Nephron progenitor cell (in vitro differentiated cells): ENCODE results near the gene DNAI1.
A peak's percentile ranks its signal among the peaks of the same experiment; 100 is the strongest.

Experiments
- DNase-seq: peaks from one replicate; pipeline ENCODE4 v3.0.0; 2021
- H3K27ac Mint-ChIP-seq: 2 replicates; pipeline ENCODE4 v1.8.0; 2021; ENCODE audit warnings: mild to moderate bottlenecking, moderate library complexity, mixed read lengths
- H3K27me3 Mint-ChIP-seq: 2 replicates; pipeline ENCODE4 v1.8.0; 2021; ENCODE audit warnings: mild to moderate bottlenecking, low read depth, mixed read lengths; ENCODE audit not compliant: poor library complexity
- H3K36me3 Mint-ChIP-seq: 2 replicates; pipeline ENCODE4 v1.8.0; 2021; ENCODE audit warnings: low read depth, mixed read lengths
- H3K4me1 Mint-ChIP-seq: 2 replicates; pipeline ENCODE4 v1.8.0; 2021; ENCODE audit warnings: mixed read lengths
- H3K4me3 Mint-ChIP-seq: 2 replicates; pipeline ENCODE4 v1.8.0; 2021; ENCODE audit warnings: mild to moderate bottlenecking, moderate library complexity, mixed read lengths
- H3K9me3 Mint-ChIP-seq: 2 replicates; pipeline ENCODE4 v1.8.0; 2021; ENCODE audit warnings: mild to moderate bottlenecking, moderate library complexity, mixed read lengths
- TF ChIP-seq, protein P1 (sequence below): fragments of 200-600 bp; sonication (generic); IDR thresholded peaks from 2 replicates; pipeline ENCODE4 v1.5.0; 2021; ENCODE audit warnings: antibody characterized with exemption

DNAI1 gene

GRCh38 chr9:34565856-34566255 is 107.3 kb downstream of the DNAI1 start:
- no peak overlapping the region for H3K4me3 Mint-ChIP-seq
- TF ChIP-seq, protein P1, sequence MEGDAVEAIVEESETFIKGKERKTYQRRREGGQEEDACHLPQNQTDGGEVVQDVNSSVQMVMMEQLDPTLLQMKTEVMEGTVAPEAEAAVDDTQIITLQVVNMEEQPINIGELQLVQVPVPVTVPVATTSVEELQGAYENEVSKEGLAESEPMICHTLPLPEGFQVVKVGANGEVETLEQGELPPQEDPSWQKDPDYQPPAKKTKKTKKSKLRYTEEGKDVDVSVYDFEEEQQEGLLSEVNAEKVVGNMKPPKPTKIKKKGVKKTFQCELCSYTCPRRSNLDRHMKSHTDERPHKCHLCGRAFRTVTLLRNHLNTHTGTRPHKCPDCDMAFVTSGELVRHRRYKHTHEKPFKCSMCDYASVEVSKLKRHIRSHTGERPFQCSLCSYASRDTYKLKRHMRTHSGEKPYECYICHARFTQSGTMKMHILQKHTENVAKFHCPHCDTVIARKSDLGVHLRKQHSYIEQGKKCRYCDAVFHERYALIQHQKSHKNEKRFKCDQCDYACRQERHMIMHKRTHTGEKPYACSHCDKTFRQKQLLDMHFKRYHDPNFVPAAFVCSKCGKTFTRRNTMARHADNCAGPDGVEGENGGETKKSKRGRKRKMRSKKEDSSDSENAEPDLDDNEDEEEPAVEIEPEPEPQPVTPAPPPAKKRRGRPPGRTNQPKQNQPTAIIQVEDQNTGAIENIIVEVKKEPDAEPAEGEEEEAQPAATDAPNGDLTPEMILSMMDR, result no peak
- peaks cover 9% of the 10 kb centered on the region for H3K27me3 Mint-ChIP-seq
- peaks cover 52% of the 10 kb centered on the region for H3K36me3 Mint-ChIP-seq
- peak overlapping the region; percentile 14 for H3K27ac Mint-ChIP-seq
- no peaks in the 10 kb centered on the region for H3K9me3 Mint-ChIP-seq
- H3K4me1 Mint-ChIP-seq, result peaks cover 99% of the 10 kb centered on the region
- DNase-seq, result no peak

GRCh38 chr9:34566322-34566721 is 107.7 kb downstream of the DNAI1 start:
- TF ChIP-seq, protein P1, result no peak
- Mint-ChIP-seq H3K4me3 (peak overlapping the region; percentile 2), H3K27me3 (peaks cover 9% of the 10 kb centered on the region)

DNA sequence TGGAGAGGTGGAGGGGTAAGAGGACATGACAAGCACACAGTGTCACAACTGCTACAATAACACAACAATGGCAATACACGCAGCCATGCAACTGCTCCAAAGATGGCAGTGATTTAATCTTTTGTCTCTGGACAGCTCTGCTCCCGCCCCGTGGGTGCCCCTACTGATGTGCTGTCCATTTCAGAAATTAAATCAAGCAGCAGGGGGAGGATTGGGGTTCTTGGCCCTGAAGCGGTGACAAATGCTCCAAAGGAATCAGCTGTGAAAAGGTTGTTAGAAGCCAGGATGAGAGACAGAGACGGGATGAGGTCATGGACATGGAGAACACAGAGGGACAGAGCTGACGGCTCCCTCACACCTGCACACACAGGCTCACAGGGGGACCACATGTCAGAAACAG is 108.4 kb downstream of the DNAI1 start:
- TF ChIP-seq, protein P1, result no peak
- Mint-ChIP-seq H3K27ac (peak overlapping the region; percentile 52), H3K27me3 (peaks cover 9% of the 10 kb centered on the region), H3K9me3 (no peaks in the 10 kb centered on the region), H3K4me3 (peak overlapping the region; percentile 2), H3K4me1 (peaks cover 99% of the 10 kb centered on the region), H3K36me3 (peaks cover 44% of the 10 kb centered on the region)
- no peak for DNase-seq

More at GRCh38 chr9:34566322-34566721, 107.7 kb downstream of the DNAI1 start:
- peaks cover 50% of the 10 kb centered on the region for H3K36me3 Mint-ChIP-seq
- DNase-seq, result peak; percentile 40
- no peak overlapping the region for H3K27ac Mint-ChIP-seq
- peaks cover 99% of the 10 kb centered on the region for H3K4me1 Mint-ChIP-seq
- no peaks in the 10 kb centered on the region for H3K9me3 Mint-ChIP-seq

- H3K9me3 Mint-ChIP-seq, result no peaks in the 10 kb centered on the region
- H3K4me3 Mint-ChIP-seq, result peak overlapping the region; percentile 57
- H3K4me1 Mint-ChIP-seq, result peaks cover 99% of the 10 kb centered on the region
- DNase-seq, result no peak
- H3K27ac Mint-ChIP-seq, result no peak overlapping the region
- TF ChIP-seq, protein P1, result no peak
- peaks cover 9% of the 10 kb centered on the region for H3K27me3 Mint-ChIP-seq
- peaks cover 34% of the 10 kb centered on the region for H3K36me3 Mint-ChIP-seq
Observed at GRCh38 chr9:34568133-34568532, 109.5 kb downstream of the DNAI1 start.

DNA sequence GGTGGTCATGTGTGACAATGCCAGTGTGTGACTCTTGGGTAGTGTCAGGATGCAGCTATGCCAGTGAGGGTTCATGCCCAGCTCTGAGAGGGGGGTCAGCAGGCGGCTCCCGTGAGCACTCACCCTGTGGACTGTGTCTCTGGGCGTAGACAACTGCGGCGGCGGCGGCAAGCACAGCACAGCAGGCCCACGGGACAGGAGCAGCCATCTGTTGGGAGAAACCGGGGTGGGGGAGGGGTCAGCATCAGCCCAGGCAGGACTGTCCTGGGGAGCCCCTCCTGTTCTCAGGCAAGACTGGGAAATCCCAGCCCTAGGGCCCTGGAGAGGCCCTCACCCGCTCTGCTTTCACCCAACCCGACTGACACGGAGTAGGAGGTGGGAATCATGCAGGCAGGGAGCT is 110.2 kb downstream of the DNAI1 start:
- Mint-ChIP-seq H3K4me3 (peak overlapping the region; percentile 57), H3K36me3 (peaks cover 28% of the 10 kb centered on the region), H3K4me1 (peaks cover 99% of the 10 kb centered on the region), H3K27ac (no peak overlapping the region), H3K9me3 (no peaks in the 10 kb centered on the region), H3K27me3 (peaks cover 9% of the 10 kb centered on the region)
- TF ChIP-seq, protein P1, result no peak
- peak; percentile 39 for DNase-seq

DNA sequence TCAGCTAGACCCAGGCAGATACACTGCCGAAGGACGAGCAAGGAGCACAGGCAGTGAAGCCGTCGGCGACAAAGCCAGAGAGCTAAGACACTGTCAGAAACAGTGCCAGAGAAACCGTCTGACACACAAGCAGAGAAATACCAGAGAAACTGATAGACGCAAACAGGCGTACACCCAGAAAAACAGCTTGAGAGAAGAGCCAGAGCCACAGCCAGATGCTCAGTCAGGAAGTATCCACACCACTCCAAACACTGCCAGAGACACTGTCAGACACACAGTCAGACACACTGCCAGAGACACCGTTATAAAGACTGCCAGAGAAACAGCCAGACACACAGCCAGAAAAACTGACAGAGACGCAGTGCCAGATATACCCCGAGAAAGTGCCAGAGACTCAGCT is 111.8 kb downstream of the DNAI1 start:
- peaks cover 15% of the 10 kb centered on the region for H3K36me3 Mint-ChIP-seq
- DNase-seq, result no peak
- H3K4me1 Mint-ChIP-seq, result peaks cover 99% of the 10 kb centered on the region
- TF ChIP-seq, protein P1, result no peak
- peak overlapping the region; percentile 47 for H3K27ac Mint-ChIP-seq
- peaks cover 5% of the 10 kb centered on the region for H3K27me3 Mint-ChIP-seq
- H3K4me3 Mint-ChIP-seq, result peak overlapping the region; percentile 66
- H3K9me3 Mint-ChIP-seq, result no peaks in the 10 kb centered on the region
